SK-N-SH treated with all-trans-retinoic acid at 6 μM for 48 hours (cell line): Measurements from ENCODE around the gene CFAP20DC.
"Not testable (repeated sequence)": the region's sequence is repeated elsewhere in the genome, so short reads cannot be mapped to it uniquely, and the experiment has no call there.

Experiments used
- ATAC-seq: fragments of 200-7000 bp; cut with Tn5 transposase; 3 replicates; pipeline ENCODE4 v1.9.1; 2020; ENCODE audit warnings: mild to moderate bottlenecking, moderate library complexity
- ARNTL ChIP-seq: fragments of 450-650 bp; formaldehyde crosslinking; IDR thresholded peaks from 2 replicates; pipeline ENCODE4 v1.5.0; 2020; ENCODE audit warnings: low read depth, mild to moderate bottlenecking, moderate library complexity, borderline replicate concordance
- BACH2 ChIP-seq: fragments of 250-450 bp; sonication (Bioruptor Pico); IDR thresholded peaks from 2 replicates; pipeline ENCODE4 v1.9.0; 2021; ENCODE audit warnings: mild to moderate bottlenecking, borderline replicate concordance
- CREB5 ChIP-seq: fragments of 250-450 bp; sonication (Bioruptor Pico); IDR thresholded peaks from 2 replicates; pipeline ENCODE4 v1.5.1; 2020; ENCODE audit warnings: low read depth, mild to moderate bottlenecking, moderate library complexity
- CSDC2 ChIP-seq: fragments of 250-450 bp; sonication (Bioruptor Pico); IDR thresholded peaks from 2 replicates; pipeline ENCODE4 v1.5.0; 2020; ENCODE audit warnings: mild to moderate bottlenecking, moderate library complexity
- CSRNP3 ChIP-seq: fragments of 250-450 bp; sonication (Bioruptor Pico); IDR thresholded peaks from 2 replicates; pipeline ENCODE4 v1.5.1; 2021; ENCODE audit warnings: mild to moderate bottlenecking, moderate library complexity
- ESRRG ChIP-seq: fragments of 250-450 bp; sonication (Bioruptor Pico); IDR thresholded peaks from 2 replicates; pipeline ENCODE4 v1.6.1; 2021; ENCODE audit warnings: mild to moderate bottlenecking
- GLIS3 ChIP-seq: fragments of 250-450 bp; sonication (Bioruptor Pico); IDR thresholded peaks from 2 replicates; pipeline ENCODE4 v1.5.0; 2020; ENCODE audit warnings: mild to moderate bottlenecking, moderate library complexity
- ISL1 ChIP-seq: fragments of 250-450 bp; sonication (Bioruptor Pico); IDR thresholded peaks from 2 replicates; pipeline ENCODE4 v2.1.2; 2022; ENCODE audit warnings: mild to moderate bottlenecking, moderate library complexity
- OSR1 ChIP-seq: fragments of 250-450 bp; sonication (Bioruptor Pico); IDR thresholded peaks from 2 replicates; pipeline ENCODE4 v1.8.0; 2022; ENCODE audit warnings: moderate library complexity, mild to moderate bottlenecking, inconsistent platforms
- PATZ1 ChIP-seq: fragments of 250-450 bp; sonication (Bioruptor Pico); IDR thresholded peaks from 2 replicates; pipeline ENCODE4 v1.8.0; 2020; ENCODE audit warnings: mild to moderate bottlenecking, moderate library complexity, borderline replicate concordance
- POU6F1 ChIP-seq: fragments of 250-450 bp; sonication (Bioruptor Pico); IDR thresholded peaks from 2 replicates; pipeline ENCODE4 v1.8.0; 2021; ENCODE audit warnings: low read depth, mild to moderate bottlenecking, moderate library complexity, borderline replicate concordance
- PPARA ChIP-seq: fragments of 250-450 bp; sonication (Bioruptor Pico); IDR thresholded peaks from 2 replicates; pipeline ENCODE4 v1.5.0; 2020; ENCODE audit warnings: mild to moderate bottlenecking, borderline replicate concordance
- SNAI2 ChIP-seq: fragments of 250-450 bp; sonication (Bioruptor Pico); IDR thresholded peaks from 2 replicates; pipeline ENCODE4 v1.5.0; 2020; ENCODE audit warnings: mild to moderate bottlenecking, moderate library complexity
- TOX ChIP-seq: fragments of 250-450 bp; sonication (Bioruptor Pico); IDR thresholded peaks from 2 replicates; pipeline ENCODE4 v1.8.0; 2021; ENCODE audit warnings: mild to moderate bottlenecking, moderate library complexity, borderline replicate concordance
- TSHZ2 ChIP-seq: fragments of 250-450 bp; sonication (Bioruptor Pico); IDR thresholded peaks from 2 replicates; pipeline ENCODE4 v1.5.0; 2020; ENCODE audit warnings: mild to moderate bottlenecking, moderate library complexity
- ZC3H10 ChIP-seq: fragments of 250-450 bp; sonication (Bioruptor Pico); IDR thresholded peaks from 2 replicates; pipeline ENCODE4 v1.5.1; 2021; ENCODE audit warnings: mild to moderate bottlenecking, moderate library complexity
- ZFP3 ChIP-seq: fragments of 250-450 bp; sonication (Bioruptor Pico); IDR thresholded peaks from 2 replicates; pipeline ENCODE4 v1.5.0; 2020; ENCODE audit warnings: mild to moderate bottlenecking, moderate library complexity
- ZFP30 ChIP-seq: fragments of 450-650 bp; formaldehyde crosslinking; IDR thresholded peaks from 2 replicates; pipeline ENCODE4 v1.5.0; 2022; ENCODE audit warnings: mild to moderate bottlenecking, moderate library complexity
- ZNF565 ChIP-seq: fragments of 450-650 bp; formaldehyde crosslinking; conservative IDR thresholded peaks from 2 replicates; pipeline ENCODE4 v1.5.0; 2020; ENCODE audit warnings: low read depth, mild to moderate bottlenecking, moderate library complexity
- ZNF70 ChIP-seq: fragments of 450-650 bp; formaldehyde crosslinking; IDR thresholded peaks from 2 replicates; pipeline ENCODE4 v1.5.0; 2020; ENCODE audit warnings: mild to moderate bottlenecking, moderate library complexity
- ZNF8 ChIP-seq: fragments of 450-650 bp; formaldehyde crosslinking; IDR thresholded peaks from 2 replicates; pipeline ENCODE4 v1.5.0; 2020; ENCODE audit warnings: mild to moderate bottlenecking, moderate library complexity

CFAP20DC gene

GRCh38 chr3:58706395-58707167 is 343.2 kb downstream of the CFAP20DC start (continued):
- TF ChIP-seq OSR1 (CRISPR knock-in tag) (no peak), ZFP30 (CRISPR knock-in tag) (no peak), TSHZ2 (CRISPR knock-in tag) (no peak), ZFP3 (CRISPR knock-in tag) (no peak)

- TF ChIP-seq ESRRG (CRISPR knock-in tag) (no peak), ISL1 (CRISPR knock-in tag) (no peak), BACH2 (CRISPR knock-in tag) (no peak), ZFP30 (CRISPR knock-in tag) (no peak), SNAI2 (CRISPR knock-in tag) (no peak), ZNF8 (no peak), CSDC2 (no peak), ZNF565 (CRISPR knock-in tag) (no peak), CREB5 (CRISPR knock-in tag) (no peak), GLIS3 (CRISPR knock-in tag) (no peak), POU6F1 (no peak), PPARA (CRISPR knock-in tag) (no peak), ZC3H10 (no peak), PATZ1 (CRISPR knock-in tag) (no peak), ARNTL (CRISPR knock-in tag) (no peak), CSRNP3 (CRISPR knock-in tag) (no peak), TOX (CRISPR knock-in tag) (no peak), ZFP3 (CRISPR knock-in tag) (no peak), ZNF70 (no peak), TSHZ2 (CRISPR knock-in tag) (no peak)
- no peak for ATAC-seq
Measured at GRCh38 chr3:58704745-58705144, 345.1 kb downstream of the CFAP20DC start.

GRCh38 chr3:58704304-58704703 is 345.5 kb downstream of the CFAP20DC start:
- ATAC-seq: not testable (repeated sequence)
